Lower leg skin (tissue), 3 donors: Measurements from ENCODE around the gene SUMO3.

ENCODE experiments used
- POLR2A ChIP-seq, 2 donors: fragments of 450-650 bp; IDR thresholded peaks; one replicate each; pipeline ENCODE4 v1.6.1; 2016 to 2017; ENCODE audit warnings: antibody characterized with exemption in 2 of 2, mild to moderate bottlenecking in 1 of 2, moderate library complexity in 1 of 2
- TF ChIP-seq, protein P1 (sequence below), 3 donors: fragments of 450-650 bp; IDR thresholded peaks; one replicate each; pipeline ENCODE4 v1.5.1; 2016; ENCODE audit warnings: antibody characterized with exemption in 3 of 3, mild to moderate bottlenecking in 3 of 3, moderate library complexity in 2 of 3

DNA sequence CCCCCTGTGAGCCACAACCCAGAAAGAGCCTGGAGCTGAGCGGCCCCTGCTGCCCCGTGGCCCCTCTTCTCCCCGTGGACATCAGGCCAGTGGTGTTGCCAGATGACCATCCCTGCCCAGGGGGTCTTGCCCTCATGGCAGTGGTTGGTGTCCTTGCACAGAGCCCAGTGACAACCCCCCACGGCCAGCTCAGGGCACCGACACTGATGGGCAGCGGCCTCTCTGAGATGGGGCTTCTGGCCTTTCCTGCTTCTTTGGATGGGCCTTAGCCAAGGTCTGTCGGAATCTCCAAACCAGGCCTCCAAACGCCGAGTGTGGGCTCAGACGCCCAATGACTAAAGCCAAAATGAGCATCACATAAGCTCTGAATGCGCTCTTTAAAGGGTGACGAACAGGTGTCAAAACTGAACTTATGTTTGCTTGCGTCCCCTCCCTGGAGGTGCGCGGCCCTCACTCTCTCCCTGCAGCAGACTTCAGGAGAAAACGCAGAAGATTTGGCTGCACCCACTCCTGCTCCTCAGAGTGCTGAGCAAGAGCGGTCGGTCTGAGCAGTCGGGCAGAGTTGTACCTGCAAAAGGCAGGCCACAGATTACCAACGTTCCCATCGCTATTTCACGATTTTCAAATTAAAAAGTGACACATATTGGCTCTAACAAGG lies 58.1 kb downstream of the SUMO3 start:
- TF ChIP-seq POLR2A (IDR thresholded peaks at IDR 0.05) = no peak
- TF ChIP-seq, protein P1, sequence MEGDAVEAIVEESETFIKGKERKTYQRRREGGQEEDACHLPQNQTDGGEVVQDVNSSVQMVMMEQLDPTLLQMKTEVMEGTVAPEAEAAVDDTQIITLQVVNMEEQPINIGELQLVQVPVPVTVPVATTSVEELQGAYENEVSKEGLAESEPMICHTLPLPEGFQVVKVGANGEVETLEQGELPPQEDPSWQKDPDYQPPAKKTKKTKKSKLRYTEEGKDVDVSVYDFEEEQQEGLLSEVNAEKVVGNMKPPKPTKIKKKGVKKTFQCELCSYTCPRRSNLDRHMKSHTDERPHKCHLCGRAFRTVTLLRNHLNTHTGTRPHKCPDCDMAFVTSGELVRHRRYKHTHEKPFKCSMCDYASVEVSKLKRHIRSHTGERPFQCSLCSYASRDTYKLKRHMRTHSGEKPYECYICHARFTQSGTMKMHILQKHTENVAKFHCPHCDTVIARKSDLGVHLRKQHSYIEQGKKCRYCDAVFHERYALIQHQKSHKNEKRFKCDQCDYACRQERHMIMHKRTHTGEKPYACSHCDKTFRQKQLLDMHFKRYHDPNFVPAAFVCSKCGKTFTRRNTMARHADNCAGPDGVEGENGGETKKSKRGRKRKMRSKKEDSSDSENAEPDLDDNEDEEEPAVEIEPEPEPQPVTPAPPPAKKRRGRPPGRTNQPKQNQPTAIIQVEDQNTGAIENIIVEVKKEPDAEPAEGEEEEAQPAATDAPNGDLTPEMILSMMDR (IDR thresholded peaks at IDR 0.05) = no peak
